A673 (cell line): ENCODE results near the gene DPM1. TPM values are rescaled to one million over a fixed set of nuclear protein-coding genes. Genes with fewer than 3 reads are reported as not detected.

Source experiments
- BruUV-seq: library from RNA; stranded (reverse); fragments of 400-500 nt; replicated peaks from 2 replicates; lab custom pipeline; 2021; lab: Mats Ljungman, UMichigan
- CTCF ChIA-PET: fragments of 300-600 bp; sonication (Branson Sonifier 250); formaldehyde crosslinking; loops from one replicate; lab custom pipeline; 2022; ENCODE audit warnings: antibody characterized with exemption; lab: Charles Lee
- POLR2A ChIA-PET: fragments of 300-600 bp; sonication (Branson Sonifier 250); formaldehyde crosslinking; loops from one replicate; lab custom pipeline; 2022; ENCODE audit warnings: antibody characterized with exemption; ENCODE audit not compliant: low non-redundant PET; lab: Charles Lee
- DNase-seq: peaks from one replicate; pipeline ENCODE4 v3.0.0-alpha.2; 2015; ENCODE audit warnings: low spot score
- H3K27ac ChIP-seq: fragments of 200-600 bp; sonication (generic); 2 replicates; pipeline ENCODE4 v1.5.1; 2016; ENCODE audit warnings: mixed run types, low read depth, mild to moderate bottlenecking, mixed read lengths, antibody characterized with exemption, low read length; ENCODE audit not compliant: poor library complexity, severe bottlenecking
- H3K27me3 ChIP-seq: fragments of 200-600 bp; sonication (generic); replicated peaks from 2 replicates; pipeline ENCODE4 v1.6.1; 2017; ENCODE audit warnings: mixed run types, low read depth, mild to moderate bottlenecking, mixed read lengths, antibody characterized with exemption, low read length; ENCODE audit not compliant: insufficient read depth, poor library complexity
- H3K36me3 ChIP-seq: fragments of 200-600 bp; sonication (generic); 2 replicates; pipeline ENCODE4 v1.6.1; 2016; ENCODE audit warnings: mixed run types, mild to moderate bottlenecking, mixed read lengths, antibody characterized with exemption, low read length; ENCODE audit not compliant: insufficient read depth, poor library complexity, severe bottlenecking
- H3K4me1 ChIP-seq: fragments of 200-600 bp; sonication (generic); 2 replicates; pipeline ENCODE4 v1.6.1; 2017; ENCODE audit warnings: mixed run types, mild to moderate bottlenecking, mixed read lengths, antibody characterized with exemption, low read length; ENCODE audit not compliant: insufficient read depth, poor library complexity, severe bottlenecking
- H3K4me3 ChIP-seq: fragments of 200-600 bp; sonication (generic); 2 replicates; pipeline ENCODE4 v1.5.1; 2016; ENCODE audit warnings: low read depth, mixed run types, mild to moderate bottlenecking, mixed read lengths, low read length; ENCODE audit not compliant: poor library complexity, severe bottlenecking
- H3K9me3 ChIP-seq: fragments of 200-600 bp; sonication (generic); 2 replicates; pipeline ENCODE4 v1.6.1; 2016; ENCODE audit warnings: mixed run types, low read depth, mild to moderate bottlenecking, mixed read lengths, antibody characterized with exemption, low read length; ENCODE audit not compliant: poor library complexity, severe bottlenecking
- CTCF ChIP-seq: fragments of 300-800, 200-600 bp; sonication (generic); conservative IDR thresholded peaks from 2 replicates; pipeline ENCODE4 v1.5.1; 2017; ENCODE audit warnings: low read depth, mild to moderate bottlenecking, antibody characterized with exemption, low read length, moderate library complexity, mixed read lengths
- EZH2 ChIP-seq: fragments of 200-600 bp; sonication (generic); IDR thresholded peaks from 2 replicates; pipeline ENCODE4 v1.6.1; 2017; ENCODE audit warnings: borderline replicate concordance, low read depth, mild to moderate bottlenecking, mixed read lengths, antibody characterized with exemption, low read length; ENCODE audit not compliant: poor library complexity, severe bottlenecking
- intact Hi-C: fragments of 100-400 bp; cut with micrococcal nuclease; formaldehyde crosslinking; loops from one replicate; pipeline ENCODE4 v1.10.0; 2022; ENCODE audit not compliant: unreplicated experiment
- total RNA-seq: library from RNA; stranded (reverse); gene quantifications from 2 replicates; pipeline ENCODE4 v1.2.3, GENCODE V29; 2021

DPM1 gene
- total RNA-seq, 1 experiment from 2014 or later: 65.5 TPM

- POLR2A ChIA-PET: interaction anchor here (0.9 kb wide), 1 partner anchor 144 kb away, joined by 3 read pairs; no protein-coding TSS in a partner anchor
Observed at GRCh38 chr20:50901301-50901700, 57.0 kb downstream of the DPM1 start.

GRCh38 chr20:50900261-50900660 is 58.1 kb downstream of the DPM1 start:
- TF ChIP-seq CTCF (no peak), EZH2 (no peak)
- Histone ChIP-seq H3K27ac (no peak overlapping the region), H3K27me3 (no peaks in the 10 kb centered on the region), H3K4me1 (peaks cover 34% of the 10 kb centered on the region), H3K4me3 (no peak overlapping the region), H3K9me3 (no peaks in the 10 kb centered on the region), H3K36me3 (peaks cover 62% of the 10 kb centered on the region)
- DNase-seq: no peak
- intact Hi-C loops: no loop called here
- CTCF ChIA-PET: interaction anchor here (0.6 to 1.1 kb wide), 3 partner anchors 19 to 105 kb away, joined by 3 to 4 read pairs (median 3); no protein-coding TSS in a partner anchor
- POLR2A ChIA-PET: no interaction called here
- BruUV-seq: no TSS peak

More at GRCh38 chr20:50901301-50901700, 57.0 kb downstream of the DPM1 start:
- no peaks in the 10 kb centered on the region for H3K27me3 ChIP-seq
- peaks cover 34% of the 10 kb centered on the region for H3K4me1 ChIP-seq
- intact Hi-C loops: no loop called here
- TF ChIP-seq CTCF: no peak
- TF ChIP-seq EZH2: no peak
- no TSS peak for BruUV-seq
- CTCF ChIA-PET: interaction anchor here (1.1 kb wide), 1 partner anchor 28 kb away, joined by 3 read pairs; no protein-coding TSS in a partner anchor
- DNase-seq: no peak
- H3K36me3 ChIP-seq: peaks cover 61% of the 10 kb centered on the region
- no peaks in the 10 kb centered on the region for H3K9me3 ChIP-seq
- H3K27ac ChIP-seq: no peak overlapping the region
- H3K4me3 ChIP-seq: no peak overlapping the region

- TF ChIP-seq CTCF (no peak), EZH2 (no peak)
- Histone ChIP-seq H3K4me1 (peaks cover 23% of the 10 kb centered on the region), H3K36me3 (peaks cover 80% of the 10 kb centered on the region), H3K27me3 (no peaks in the 10 kb centered on the region), H3K9me3 (no peaks in the 10 kb centered on the region), H3K4me3 (no peak overlapping the region), H3K27ac (peak overlapping the region; percentile 75)
- intact Hi-C loops: no loop called here
- no TSS peak for BruUV-seq
- ChIA-PET CTCF (interaction anchor here (1.2 kb wide), 1 partner anchor 89 kb away, joined by 3 read pairs; no protein-coding TSS in a partner anchor), POLR2A (interaction anchor here (0.6 kb wide), 1 partner anchor 202 kb away, joined by 3 read pairs; no protein-coding TSS in a partner anchor)
- no peak for DNase-seq
Observed at GRCh38 chr20:50898475-50898874, 59.9 kb downstream of the DPM1 start.
